ENCODE measurements around the gene SMIM41.

DNA sequence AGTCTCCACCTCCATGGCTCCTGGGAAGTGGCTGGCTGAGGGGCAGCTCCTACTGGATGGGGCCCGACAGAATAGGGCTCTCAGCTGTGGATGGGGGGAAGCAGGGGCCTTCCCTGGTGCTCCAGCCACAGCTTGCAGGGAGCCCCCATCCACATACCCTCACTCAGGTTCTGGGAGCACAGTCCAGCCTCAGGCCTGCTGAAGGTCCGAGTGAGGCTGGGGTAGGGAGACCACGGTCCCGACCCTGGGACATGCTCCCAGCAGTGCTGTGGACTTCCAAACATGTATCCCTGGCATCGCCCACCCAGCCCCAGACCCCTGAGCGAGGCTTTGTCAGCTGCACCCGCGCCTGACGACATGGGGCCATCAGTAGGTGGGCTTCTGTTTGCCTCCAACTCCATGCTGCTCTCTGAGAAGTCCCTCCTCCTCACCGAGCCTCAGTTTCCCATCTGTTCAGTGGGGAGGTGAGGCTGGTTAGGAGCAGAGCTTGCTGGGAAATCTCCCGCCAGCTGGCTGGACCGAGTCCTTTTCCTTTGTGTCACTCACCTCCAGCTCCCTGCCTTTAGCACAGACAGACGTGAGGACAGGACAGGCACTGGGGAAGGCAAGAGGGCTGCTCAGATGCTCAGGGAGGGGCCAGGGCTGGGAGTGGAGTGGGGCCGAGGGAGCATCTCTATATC is 18.9 kb upstream of the SMIM41 start:
- TF ChIP-seq POLR2A (IDR thresholded peaks at IDR 0.05) (no peak), POLR2AphosphoS5 (IDR thresholded peaks at IDR 0.05) (no peak), EP300 (IDR thresholded peaks at IDR 0.05) (no peak)
- TF ChIP-seq, protein P1, sequence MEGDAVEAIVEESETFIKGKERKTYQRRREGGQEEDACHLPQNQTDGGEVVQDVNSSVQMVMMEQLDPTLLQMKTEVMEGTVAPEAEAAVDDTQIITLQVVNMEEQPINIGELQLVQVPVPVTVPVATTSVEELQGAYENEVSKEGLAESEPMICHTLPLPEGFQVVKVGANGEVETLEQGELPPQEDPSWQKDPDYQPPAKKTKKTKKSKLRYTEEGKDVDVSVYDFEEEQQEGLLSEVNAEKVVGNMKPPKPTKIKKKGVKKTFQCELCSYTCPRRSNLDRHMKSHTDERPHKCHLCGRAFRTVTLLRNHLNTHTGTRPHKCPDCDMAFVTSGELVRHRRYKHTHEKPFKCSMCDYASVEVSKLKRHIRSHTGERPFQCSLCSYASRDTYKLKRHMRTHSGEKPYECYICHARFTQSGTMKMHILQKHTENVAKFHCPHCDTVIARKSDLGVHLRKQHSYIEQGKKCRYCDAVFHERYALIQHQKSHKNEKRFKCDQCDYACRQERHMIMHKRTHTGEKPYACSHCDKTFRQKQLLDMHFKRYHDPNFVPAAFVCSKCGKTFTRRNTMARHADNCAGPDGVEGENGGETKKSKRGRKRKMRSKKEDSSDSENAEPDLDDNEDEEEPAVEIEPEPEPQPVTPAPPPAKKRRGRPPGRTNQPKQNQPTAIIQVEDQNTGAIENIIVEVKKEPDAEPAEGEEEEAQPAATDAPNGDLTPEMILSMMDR (IDR thresholded peaks at IDR 0.05): no peak
